BJ (cell line): ENCODE data around the gene MORC3. TPM values are rescaled to one million over a fixed set of nuclear protein-coding genes. Genes with fewer than 3 reads are reported as not detected.

Experiments
- CTCF ChIA-PET: fragments of 350-600 bp; formaldehyde crosslinking; extraction: SDS; loops from one replicate; lab custom pipeline; 2021; ENCODE audit warnings: antibody characterized with exemption, inconsistent platforms; lab: Yijun Ruan, JAX
- POLR2A ChIA-PET: fragments of 300-600 bp; sonication (Branson Sonifier 250); formaldehyde crosslinking; extraction: SDS; loops from one replicate; lab custom pipeline; 2021; ENCODE audit warnings: antibody characterized with exemption; lab: Charles Lee
- DNase-seq: peaks from one replicate; pipeline ENCODE4 v3.0.0-alpha.2; 2011; ENCODE audit warnings: low read depth
- H3K27me3 ChIP-seq: 2 replicates; pipeline ENCODE4 v1.6.0; 2011; ENCODE audit warnings: low read length; ENCODE audit not compliant: control insufficient read depth, insufficient read depth
- H3K36me3 ChIP-seq: 2 replicates; pipeline ENCODE4 v1.5.1; 2011; ENCODE audit warnings: low read length; ENCODE audit not compliant: control insufficient read depth, insufficient read depth
- H3K4me3 ChIP-seq: 2 replicates; pipeline ENCODE4 v1.5.1; 2011; ENCODE audit warnings: low read depth, mild to moderate bottlenecking, control low read depth, low read length
- polyA plus RNA-seq: library from polyadenylated mRNA; depleted of rRNA; stranded (reverse); fragments of >200 nt; gene quantifications from 2 replicates; pipeline ENCODE4 v1.2.3, GENCODE V29; 2011; rRNA removed
- small RNA-seq: library from RNA; depleted of rRNA; stranded (forward); fragments of <200 nt; gene quantifications from one replicate; pipeline ENCODE3, GENCODE V24; 2012; ENCODE audit warnings: low replicate concordance, low read depth; ENCODE audit not compliant: insufficient read length
- TF ChIP-seq, protein P1 (sequence below): IDR thresholded peaks from 2 replicates; pipeline ENCODE4 v1.5.1; 2011; ENCODE audit warnings: low read depth, mild to moderate bottlenecking, control low read depth, inconsistent platforms, low read length, moderate library complexity; ENCODE audit not compliant: insufficient read depth

Gene MORC3
- polyA plus RNA-seq, 1 experiment, result 8.8 TPM

DNA sequence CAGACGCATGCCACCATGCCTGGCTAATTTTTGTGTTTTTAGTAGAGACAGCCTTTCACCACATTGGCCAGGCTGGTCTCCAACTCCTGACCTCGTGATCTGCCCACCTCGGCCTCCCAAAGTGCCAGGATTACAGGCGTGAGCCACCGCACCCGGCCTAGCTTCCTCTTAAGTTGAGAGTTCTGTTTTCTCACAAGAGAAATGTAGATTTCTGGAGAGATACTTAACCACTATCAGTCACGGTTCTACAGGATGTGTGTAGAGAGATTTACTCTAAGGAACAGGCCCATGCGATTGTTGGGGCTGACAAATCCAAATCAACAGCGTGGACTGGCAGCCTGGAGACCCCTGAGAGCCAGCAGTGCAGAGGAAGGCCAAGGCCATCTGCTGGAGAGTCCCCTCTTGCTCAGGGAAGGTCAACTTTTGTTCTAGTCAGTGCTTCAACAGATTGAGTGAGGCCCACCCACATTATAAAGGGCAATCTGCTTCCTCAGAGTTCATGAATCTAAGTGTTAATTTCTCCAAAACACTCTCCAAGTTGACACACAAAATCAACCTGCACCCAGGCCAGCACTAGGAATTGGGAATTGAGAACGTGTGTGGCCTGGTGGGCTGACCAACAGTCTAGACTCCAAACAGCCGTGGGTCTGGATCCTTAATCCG lies 103.9 kb downstream of the MORC3 start:
- no peak for DNase-seq
- Histone ChIP-seq H3K27me3 (no peaks in the 10 kb centered on the region), H3K4me3 (no peak overlapping the region), H3K36me3 (no peaks in the 10 kb centered on the region)
- TF ChIP-seq, protein P1, sequence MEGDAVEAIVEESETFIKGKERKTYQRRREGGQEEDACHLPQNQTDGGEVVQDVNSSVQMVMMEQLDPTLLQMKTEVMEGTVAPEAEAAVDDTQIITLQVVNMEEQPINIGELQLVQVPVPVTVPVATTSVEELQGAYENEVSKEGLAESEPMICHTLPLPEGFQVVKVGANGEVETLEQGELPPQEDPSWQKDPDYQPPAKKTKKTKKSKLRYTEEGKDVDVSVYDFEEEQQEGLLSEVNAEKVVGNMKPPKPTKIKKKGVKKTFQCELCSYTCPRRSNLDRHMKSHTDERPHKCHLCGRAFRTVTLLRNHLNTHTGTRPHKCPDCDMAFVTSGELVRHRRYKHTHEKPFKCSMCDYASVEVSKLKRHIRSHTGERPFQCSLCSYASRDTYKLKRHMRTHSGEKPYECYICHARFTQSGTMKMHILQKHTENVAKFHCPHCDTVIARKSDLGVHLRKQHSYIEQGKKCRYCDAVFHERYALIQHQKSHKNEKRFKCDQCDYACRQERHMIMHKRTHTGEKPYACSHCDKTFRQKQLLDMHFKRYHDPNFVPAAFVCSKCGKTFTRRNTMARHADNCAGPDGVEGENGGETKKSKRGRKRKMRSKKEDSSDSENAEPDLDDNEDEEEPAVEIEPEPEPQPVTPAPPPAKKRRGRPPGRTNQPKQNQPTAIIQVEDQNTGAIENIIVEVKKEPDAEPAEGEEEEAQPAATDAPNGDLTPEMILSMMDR, result no peak
- POLR2A ChIA-PET, result no interaction called here
- CTCF ChIA-PET, result interaction anchor here (1.1 to 2.4 kb wide), 4 partner anchors 79 to 504 kb away, joined by 3 to 12 read pairs (median 7); no protein-coding TSS in a partner anchor

DNA sequence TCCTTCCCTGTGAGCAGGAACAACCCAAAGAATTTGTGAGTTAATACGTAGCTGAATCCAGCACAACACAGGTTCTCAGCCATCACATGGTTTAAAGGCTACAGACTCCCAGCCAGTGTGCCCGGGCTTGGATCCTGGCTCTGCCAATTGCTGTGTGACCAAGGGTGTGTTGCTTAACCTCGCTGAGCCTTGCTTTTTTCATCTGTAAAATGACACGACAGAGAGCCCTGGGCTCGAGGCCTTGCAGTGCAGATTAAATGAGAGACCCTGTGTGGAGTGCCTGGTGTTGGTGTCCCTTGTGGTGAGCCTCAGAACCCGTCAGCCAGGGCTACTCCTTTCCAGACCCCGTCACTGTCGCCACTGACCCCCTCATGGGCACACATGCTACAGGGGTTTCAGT lies 104.6 kb downstream of the MORC3 start:
- ChIA-PET POLR2A (no interaction called here), CTCF (interaction anchor here (0.9 kb wide), 1 partner anchor 10 kb away, joined by 3 read pairs; no protein-coding TSS in a partner anchor)
- Histone ChIP-seq H3K4me3 (no peak overlapping the region), H3K36me3 (no peaks in the 10 kb centered on the region), H3K27me3 (no peaks in the 10 kb centered on the region)
- TF ChIP-seq, protein P1, result no peak
- no peak for DNase-seq

DNA sequence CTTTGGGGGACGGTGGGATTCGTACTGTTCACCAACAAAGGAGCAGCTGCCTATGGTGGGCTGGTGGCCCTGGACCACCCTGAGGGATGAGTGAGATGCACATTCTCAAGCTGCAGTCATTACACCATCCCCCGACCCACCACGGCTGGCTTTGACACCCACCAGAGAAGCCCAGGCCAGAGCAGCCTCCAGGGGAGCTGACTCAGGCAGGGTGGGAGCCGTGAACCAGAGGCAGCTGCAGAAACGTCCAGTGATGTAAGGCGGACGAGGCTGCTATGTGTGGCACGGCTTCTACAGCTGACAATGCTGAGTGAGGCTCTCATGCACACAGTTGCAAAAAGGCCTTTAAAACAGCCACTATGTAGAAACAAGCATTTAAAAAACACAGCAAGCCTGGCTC lies 105.3 kb downstream of the MORC3 start:
- DNase-seq, result no peak
- no peaks in the 10 kb centered on the region for H3K27me3 ChIP-seq
- H3K36me3 ChIP-seq, result no peaks in the 10 kb centered on the region
- TF ChIP-seq, protein P1, result no peak
- H3K4me3 ChIP-seq, result no peak overlapping the region
- POLR2A ChIA-PET, result no interaction called here
- CTCF ChIA-PET, result interaction anchor here (0.6 to 1.5 kb wide), 5 partner anchors 8 to 1784 kb away, joined by 3 to 6 read pairs (median 3); no protein-coding TSS in a partner anchor

Small RNAs within 50 kb of the gene (small RNA-seq; reads per million reads assigned to genes)
- gene ATP5MFP1, result not detected

Other genes with a start within 250 kb of the MORC3 start
- 11.3 and 13.5 TPM in 2 replicates for gene CBR3, start 185.1 kb upstream of the MORC3 start, polyA plus RNA-seq
- gene DOP1B, start 163.4 kb upstream of the MORC3 start, polyA plus RNA-seq, result 6.2 and 8.5 TPM in 2 replicates
- gene CHAF1B, start 65.2 kb downstream of the MORC3 start, polyA plus RNA-seq, result 3.2 and 4.0 TPM in 2 replicates
- not detected in 2 replicates for gene CLDN14, start 159.9 kb downstream of the MORC3 start, polyA plus RNA-seq